Lung (tissue), 12 donors: Measurements from ENCODE around the gene NELFE. TPM values are rescaled to one million over a fixed set of nuclear protein-coding genes. Genes with fewer than 3 reads are reported as not detected.
A peak's percentile ranks its signal among the peaks of the same experiment; 100 is the strongest.
"Not testable (repeated sequence)": the region's sequence is repeated elsewhere in the genome, so short reads cannot be mapped to it uniquely, and the experiment has no call there.

Experiments used
- ATAC-seq: fragments of 200-7000 bp; cut with Tn5 transposase; one replicate; pipeline ENCODE4 v1.9.1; 2020; ENCODE audit warnings: moderate number of reproducible peaks; ENCODE audit not compliant: insufficient read depth, low FRiP score
- DNase-seq, 3 donors: peaks; one replicate each; pipeline ENCODE4 v3.0.0-alpha.2; 2013 to 2017
- H3K27ac ChIP-seq, 2 donors: one replicate each; pipeline ENCODE4 v1.5.1; 2013; ENCODE audit warnings: mild to moderate bottlenecking in 2 of 2, moderate library complexity in 2 of 2, control low read depth in 1 of 2, inconsistent platforms in 1 of 2, low read depth in 1 of 2, low read length in 1 of 2
- H3K27me3 ChIP-seq, 3 donors: one replicate each; pipeline ENCODE4 v1.5.1; 2013; ENCODE audit warnings: low read length in 2 of 3; ENCODE audit not compliant: control insufficient read depth in 3 of 3, insufficient read depth in 3 of 3
- H3K36me3 ChIP-seq, 4 donors: one replicate each; pipeline ENCODE4 v1.5.1; 2013; ENCODE audit warnings: low read length in 4 of 4, mild to moderate bottlenecking in 1 of 4, moderate library complexity in 1 of 4; ENCODE audit not compliant: control insufficient read depth in 4 of 4, insufficient read depth in 4 of 4
- H3K4me1 ChIP-seq, 5 donors: one replicate each; pipeline ENCODE4 v1.5.1; 2013; ENCODE audit warnings: low read length in 5 of 5, mild to moderate bottlenecking in 2 of 5, moderate library complexity in 1 of 5; ENCODE audit not compliant: control insufficient read depth in 5 of 5, insufficient read depth in 5 of 5
- H3K4me3 ChIP-seq: one replicate; pipeline ENCODE4 v1.5.1; 2013; ENCODE audit warnings: mild to moderate bottlenecking, control low read depth, moderate library complexity
- H3K9ac ChIP-seq, 2 donors: one replicate each; pipeline ENCODE4 v1.5.1; 2013; ENCODE audit warnings: low read length in 2 of 2, control low read depth in 1 of 2; ENCODE audit not compliant: insufficient read depth in 1 of 2
- H3K9me3 ChIP-seq, 4 donors: one replicate each; pipeline ENCODE4 v1.5.1; 2013; ENCODE audit warnings: low read length in 3 of 4, mild to moderate bottlenecking in 1 of 4, moderate library complexity in 1 of 4; ENCODE audit not compliant: control insufficient read depth in 4 of 4, insufficient read depth in 3 of 4
- CTCF ChIP-seq: IDR thresholded peaks from 2 replicates; pipeline ENCODE4 v1.5.1; 2012; ENCODE audit warnings: mild to moderate bottlenecking; ENCODE audit errors: control extremely low read depth, extremely low read depth
- WGBS, 2 donors: extraction: QIAGEN DNeasy Blood & Tissue Kit; methylation state at CpG; one replicate each; pipeline ENCODE4 v1.1.7; 2013; 5-methylcytosine and 5-hydroxymethylcytosine counted together
- polyA plus RNA-seq, 2 donors: library from polyadenylated mRNA; stranded (reverse); fragments of 200-250 nt; gene quantifications; one replicate each; pipeline ENCODE4 v1.2.1, GENCODE V29; 2013
- total RNA-seq, 2 donors: library from RNA; depleted of rRNA in 1 of 2; stranded (reverse); fragments of >200 nt in 1 of 2; gene quantifications; one replicate each; pipeline ENCODE4 v1.2.1, GENCODE V29; 2014 to 2021
- donor health status: control.
- donor health status: control.
- donor health status: Bipolar disorder and iron deficiency.
- donor health status: healthy.
- donor health status: DM: yes; HTN: yes; CAD: no.

NELFE gene
- total and polyA plus RNA-seq, 4 donors: 53.1 to 69.0 (median 58.7) TPM

- Histone ChIP-seq H3K27ac (no peak overlapping the region), H3K4me1 (peaks cover 0 to 10% (median 0%) of the 10 kb centered on the region in 5 donors), H3K4me3 (no peak overlapping the region), H3K27me3 (peaks cover 0 to 3% (median 3%) of the 10 kb centered on the region in 3 donors), H3K36me3 (no peaks in the 10 kb centered on the region), H3K9ac (no peak overlapping the region), H3K9me3 (no peaks in the 10 kb centered on the region)
- 40 to 67% methylated on average over 4 of the region's 4 CpGs for WGBS, 2 donors
- ATAC-seq: no peak
- DNase-seq: peak in 1 of 3 donors; percentile 31
- no peak for TF ChIP-seq CTCF
Measured at GRCh38 chr6:31908791-31909190, 50.0 kb downstream of the NELFE start.

DNA sequence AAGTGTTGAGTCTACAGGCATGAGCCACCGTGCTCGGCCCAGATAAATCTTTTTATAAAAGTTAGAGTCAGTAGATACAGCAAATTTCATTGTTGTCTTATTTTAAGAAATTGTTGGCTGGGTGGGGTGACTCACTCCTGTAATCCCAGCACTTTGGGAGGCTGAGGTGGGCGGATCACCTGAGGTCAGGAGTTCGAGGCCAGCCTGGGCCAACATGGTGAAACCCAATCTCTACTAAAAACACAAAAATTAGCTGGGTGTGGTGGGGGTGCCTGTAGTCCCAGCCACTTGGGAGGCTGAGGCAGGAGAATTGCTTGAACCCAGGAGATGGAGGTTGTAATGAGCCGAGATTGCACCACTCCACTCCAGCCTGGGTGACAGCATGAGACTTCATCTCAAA lies 50.5 kb downstream of the NELFE start:
- not testable (repeated sequence) for H3K9me3 ChIP-seq, H3K4me1 ChIP-seq, DNase-seq, H3K27me3 ChIP-seq, ATAC-seq, H3K9ac ChIP-seq, H3K4me3 ChIP-seq, H3K36me3 ChIP-seq, H3K27ac ChIP-seq
- 87 to 93% methylated on average over 5 of the region's 5 CpGs for WGBS, 2 donors

DNA sequence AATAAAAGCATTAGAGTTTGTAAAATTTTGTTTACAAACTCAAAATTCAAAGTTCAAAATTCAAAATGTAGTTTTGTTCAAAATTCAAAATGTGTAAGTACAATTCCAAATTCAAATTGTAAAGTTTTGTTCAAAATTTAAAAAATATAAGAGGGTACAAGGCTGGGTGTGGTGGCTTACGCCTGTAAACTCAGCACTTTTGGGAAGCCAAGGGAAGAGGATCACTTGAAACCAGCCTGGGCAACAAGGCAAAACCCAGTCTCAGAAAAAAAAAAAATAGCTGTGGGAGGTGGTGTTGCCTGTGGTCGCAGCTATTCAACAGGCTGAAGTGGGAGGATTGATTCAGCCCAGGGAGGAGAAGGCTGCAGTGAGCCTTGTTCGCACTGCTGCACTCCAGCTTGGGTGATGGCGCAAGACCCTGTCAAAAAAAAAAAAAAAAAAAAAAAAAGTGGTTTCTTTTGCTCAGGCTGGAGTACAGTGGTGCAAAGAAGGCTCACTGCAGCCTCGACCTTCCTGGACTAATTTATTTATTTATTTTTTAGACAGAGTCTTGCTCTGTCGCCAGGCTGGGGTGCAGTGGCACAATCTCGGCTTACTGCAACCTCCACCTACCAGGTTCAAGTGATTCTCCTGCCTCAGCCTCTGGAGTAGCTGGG lies 51.5 kb downstream of the NELFE start:
- ATAC-seq (peak; percentile 66), DNase-seq (peak; percentile 31 to 76 (median 67))
- peaks cover 0 to 3% (median 3%) of the 10 kb centered on the region in 3 donors for H3K27me3 ChIP-seq
- H3K9me3 ChIP-seq: no peaks in the 10 kb centered on the region
- no peak overlapping the region for H3K4me3 ChIP-seq
- no peak overlapping the region for H3K9ac ChIP-seq
- 40 to 42% methylated on average over 7 of the region's 7 CpGs for WGBS, 2 donors
- no peak for TF ChIP-seq CTCF
- no peak overlapping the region for H3K27ac ChIP-seq
- H3K36me3 ChIP-seq: no peaks in the 10 kb centered on the region
- H3K4me1 ChIP-seq: peaks cover 0 to 16% (median 3%) of the 10 kb centered on the region in 5 donors

- not testable (repeated sequence) for H3K9ac ChIP-seq, ATAC-seq, H3K27ac ChIP-seq, H3K4me3 ChIP-seq, H3K9me3 ChIP-seq, H3K36me3 ChIP-seq, DNase-seq, H3K27me3 ChIP-seq
- H3K4me1 ChIP-seq: peaks cover 0 to 16% (median 3%) of the 10 kb centered on the region in 5 donors
- WGBS, 2 donors: 81 to 91% methylated on average over 8 of the region's 8 CpGs
Measured at GRCh38 chr6:31906727-31907126, 52.0 kb downstream of the NELFE start.
